HCT116 (cell line): ENCODE measurements around the gene POLA1. TPM values are rescaled to one million over a fixed set of nuclear protein-coding genes. Genes with fewer than 3 reads are reported as not detected.

Experiments used
- ATAC-seq: fragments of 200-7000 bp; cut with Tn5 transposase; 2 replicates; pipeline ENCODE4 v1.9.1; 2020; ENCODE audit warnings: mild to moderate bottlenecking, moderate library complexity
- BruUV-seq: library from RNA; stranded (reverse); fragments of 400-500 nt; replicated peaks from 2 replicates; lab custom pipeline; 2021; lab: Mats Ljungman, UMichigan
- CTCF ChIA-PET: fragments of 300-600 bp; sonication (Branson Sonifier 250); formaldehyde crosslinking; loops from one replicate; lab custom pipeline; 2021; ENCODE audit warnings: antibody characterized with exemption; lab: Charles Lee
- POLR2A ChIA-PET: fragments of 300-600, 350-600 bp; sonication (Branson Sonifier 250); formaldehyde crosslinking; loops from one replicate; lab custom pipeline; 2021; ENCODE audit warnings: antibody characterized with exemption; lab: Charles Lee
- RAD21 ChIA-PET, 2 experiments: fragments of 300-600 bp; sonication (Branson Sonifier 250); formaldehyde crosslinking; loops; one replicate each; lab custom pipeline; 2023; ENCODE audit warnings: low total read pairs in 2 of 2; ENCODE audit not compliant: uncharacterized antibody in 2 of 2, unreplicated experiment in 2 of 2, low non-redundant PET in 1 of 2; lab: Charles Lee
- DNase-seq: peaks from one replicate; pipeline ENCODE4 v3.0.0-alpha.2; 2010; ENCODE audit warnings: low read depth, low spot score
- H2AFZ ChIP-seq: fragments of 200-600 bp; shearing (Covaris generic), sonication (generic); 2 replicates; pipeline ENCODE4 v1.6.1; 2017; ENCODE audit warnings: low read depth, mixed run types, mixed read lengths, antibody characterized with exemption, low read length; ENCODE audit not compliant: poor library complexity, severe bottlenecking
- H3K27ac ChIP-seq: 2 replicates; pipeline ENCODE4 v1.5.1; 2012; ENCODE audit warnings: low read depth, low read length
- H3K27me3 ChIP-seq: fragments of 200-600 bp; sonication (generic); 2 replicates; pipeline ENCODE4 v1.6.1; 2016; ENCODE audit warnings: mixed run types, low read length, mixed read lengths; ENCODE audit not compliant: insufficient read depth
- H3K36me3 ChIP-seq, 2 experiments: fragments of 200-500 bp in 1 of 2; fragments of 200-600 bp in 1 of 2; sonication (Bioruptor generic) in 1 of 2; sonication (generic) in 1 of 2; 2 replicates each; pipeline versions ENCODE4 v1.5.1 to v1.6.1; 2014 to 2016; ENCODE audit warnings: low read length in 2 of 2, inconsistent platforms in 1 of 2, mixed read lengths in 1 of 2, mixed run types in 1 of 2; ENCODE audit not compliant: insufficient read depth in 2 of 2, control insufficient read depth in 1 of 2
- H3K4me1 ChIP-seq, 2 experiments: fragments of 200-600 bp in 1 of 2; sonication (generic) in 1 of 2; 2 replicates each; pipeline versions ENCODE4 v1.5.1 to v1.6.1; 2012 to 2017; ENCODE audit warnings: low read length in 2 of 2, inconsistent platforms in 1 of 2, mild to moderate bottlenecking in 1 of 2, mixed read lengths in 1 of 2, mixed run types in 1 of 2, moderate library complexity in 1 of 2; ENCODE audit not compliant: insufficient read depth in 2 of 2, control insufficient read depth in 1 of 2
- H3K4me2 ChIP-seq: fragments of 200-600 bp; sonication (generic); 2 replicates; pipeline ENCODE4 v1.6.1; 2017; ENCODE audit warnings: mixed run types, low read length, mixed read lengths
- H3K4me3 ChIP-seq, 2 experiments: fragments of 200-600 bp in 1 of 2; sonication (generic) in 1 of 2; replicated peaks in 1 of 2; 2 replicates each; pipeline ENCODE4 v1.5.1; 2011 to 2016; ENCODE audit warnings: low read length in 2 of 2, control low read depth in 1 of 2, low read depth in 1 of 2, mild to moderate bottlenecking in 1 of 2, mixed read lengths in 1 of 2, mixed run types in 1 of 2
- H3K79me2 ChIP-seq: fragments of 200-600 bp; sonication (generic); 2 replicates; pipeline ENCODE4 v1.6.1; 2017; ENCODE audit warnings: mild to moderate bottlenecking, mixed run types, low read length, moderate library complexity, mixed read lengths; ENCODE audit not compliant: insufficient read depth
- H3K9ac ChIP-seq: fragments of 200-600 bp; sonication (generic); 2 replicates; pipeline ENCODE4 v1.6.1; 2016; ENCODE audit warnings: low read length, mixed read lengths
- H3K9me2 ChIP-seq: fragments of 200-600 bp; sonication (generic), shearing (Covaris generic); 2 replicates; pipeline ENCODE4 v1.6.1; 2017; ENCODE audit warnings: mixed run types, mild to moderate bottlenecking, moderate library complexity; ENCODE audit not compliant: insufficient read depth
- H3K9me3 ChIP-seq, 2 experiments: fragments of 200-500 bp in 1 of 2; fragments of 200-600 bp in 1 of 2; sonication (Bioruptor generic) in 1 of 2; sonication (generic) in 1 of 2; 2 replicates each; pipeline ENCODE4 v1.6.1; 2014 to 2017; ENCODE audit warnings: low read length in 2 of 2, mixed read lengths in 2 of 2, inconsistent platforms in 1 of 2, low read depth in 1 of 2, mild to moderate bottlenecking in 1 of 2, mixed run types in 1 of 2, moderate library complexity in 1 of 2; ENCODE audit not compliant: control insufficient read depth in 1 of 2, insufficient read depth in 1 of 2
- H4K20me1 ChIP-seq: fragments of 200-600 bp; sonication (generic), shearing (Covaris generic); 2 replicates; pipeline ENCODE4 v1.6.1; 2017; ENCODE audit warnings: mixed run types, mild to moderate bottlenecking, moderate library complexity; ENCODE audit not compliant: insufficient read depth
- ATF3 ChIP-seq: IDR thresholded peaks from 2 replicates; pipeline ENCODE4 v1.6.1; 2012
- CBX3 ChIP-seq: IDR thresholded peaks from 2 replicates; pipeline ENCODE4 v1.6.1; 2012; ENCODE audit warnings: low read depth
- CEBPB ChIP-seq: IDR thresholded peaks from 2 replicates; pipeline ENCODE4 v1.6.1; 2012; ENCODE audit warnings: low read depth
- EGR1 ChIP-seq: IDR thresholded peaks from 2 replicates; pipeline ENCODE4 v1.6.1; 2012; ENCODE audit warnings: low read depth
- ELF1 ChIP-seq: IDR thresholded peaks from 2 replicates; pipeline ENCODE4 v1.6.1; 2012; ENCODE audit warnings: low read depth, borderline replicate concordance
- EZH2 ChIP-seq: fragments of 200-600 bp; sonication (generic); IDR thresholded peaks from 2 replicates; pipeline ENCODE4 v1.6.1; 2017; ENCODE audit warnings: antibody characterized with exemption, mixed run types
- EZH2phosphoT487 ChIP-seq: fragments of 200-600 bp; IDR thresholded peaks from 2 replicates; pipeline ENCODE4 v1.6.1; 2018; ENCODE audit warnings: antibody characterized with exemption, borderline replicate concordance
- FOSL1 ChIP-seq: IDR thresholded peaks from 2 replicates; pipeline ENCODE4 v1.6.1; 2012; ENCODE audit warnings: low read depth
- POLR2A ChIP-seq: IDR thresholded peaks from 2 replicates; pipeline ENCODE4 v1.7.0; 2011; ENCODE audit warnings: borderline replicate concordance; ENCODE audit not compliant: insufficient read depth, insufficient read length; ENCODE audit errors: extremely low read depth
- RAD21 ChIP-seq: IDR thresholded peaks from 2 replicates; pipeline ENCODE4 v1.6.1; 2012; ENCODE audit warnings: low read depth, mild to moderate bottlenecking
- SIN3A ChIP-seq: IDR thresholded peaks from 2 replicates; pipeline ENCODE4 v1.6.1; 2012; ENCODE audit warnings: low read depth
- SRF ChIP-seq: IDR thresholded peaks from 2 replicates; pipeline ENCODE4 v1.6.1; 2012; ENCODE audit warnings: low read depth
- TCF7L2 ChIP-seq: IDR thresholded peaks from 2 replicates; pipeline ENCODE4 v1.7.0; 2011; ENCODE audit warnings: borderline replicate concordance, inconsistent platforms; ENCODE audit not compliant: insufficient read depth, insufficient read length; ENCODE audit errors: extremely low read depth
- intact Hi-C: fragments of 100-400 bp; cut with micrococcal nuclease; formaldehyde crosslinking; loops from 2 replicates; pipeline ENCODE4 v1.10.0; 2022
- total RNA-seq: library from RNA; stranded (reverse); gene quantifications from one replicate; pipeline ENCODE4 v1.2.1, GENCODE V29; 2021; ENCODE audit not compliant: unreplicated experiment
- TF ChIP-seq, protein P1 (sequence below), 3 experiments: fragments of 200-600 bp in 1 of 3; sonication (generic) in 1 of 3; IDR thresholded peaks in 2 of 3; conservative IDR thresholded peaks in 1 of 3; 2 replicates each; pipeline ENCODE4 v1.5.1; 2012 to 2017; ENCODE audit warnings: low read depth in 2 of 3, low read length in 2 of 3, antibody characterized with exemption in 1 of 3, borderline replicate concordance in 1 of 3, control low read depth in 1 of 3, mild to moderate bottlenecking in 1 of 3, mixed read lengths in 1 of 3, mixed run types in 1 of 3, moderate library complexity in 1 of 3; ENCODE audit not compliant: insufficient read depth in 1 of 3
- TF ChIP-seq, protein P2 (sequence below): IDR thresholded peaks from 2 replicates; pipeline ENCODE4 v1.6.1; 2012; ENCODE audit warnings: low read depth

The POLA1 gene
- total RNA-seq, 1 experiment from 2014 or later = 27.0 TPM

- Histone ChIP-seq H4K20me1 (no peaks in the 10 kb centered on the region), H3K4me3 (no peak overlapping the region), H3K4me2 (no peak overlapping the region), H3K27me3 (no peaks in the 10 kb centered on the region), H3K9me3 (no peaks in the 10 kb centered on the region), H3K36me3 (no peaks in the 10 kb centered on the region), H3K79me2 (no peaks in the 10 kb centered on the region), H3K27ac (no peak overlapping the region), H3K9me2 (no peaks in the 10 kb centered on the region), H3K9ac (no peak overlapping the region), H3K4me1 (peaks cover 4 to 8% of the 10 kb centered on the region in 2 experiments; a peak in 2 of 4 replicates), H2AFZ (no peak overlapping the region)
- TF ChIP-seq ELF1 (no peak), TCF7L2 (no peak), FOSL1 (no peak), SRF (no peak), CBX3 (no peak), RAD21 (no peak), EGR1 (no peak), EZH2phosphoT487 (no peak), SIN3A (no peak), CEBPB (no peak), EZH2 (no peak), ATF3 (no peak), POLR2A (no peak)
- TF ChIP-seq, protein P1, sequence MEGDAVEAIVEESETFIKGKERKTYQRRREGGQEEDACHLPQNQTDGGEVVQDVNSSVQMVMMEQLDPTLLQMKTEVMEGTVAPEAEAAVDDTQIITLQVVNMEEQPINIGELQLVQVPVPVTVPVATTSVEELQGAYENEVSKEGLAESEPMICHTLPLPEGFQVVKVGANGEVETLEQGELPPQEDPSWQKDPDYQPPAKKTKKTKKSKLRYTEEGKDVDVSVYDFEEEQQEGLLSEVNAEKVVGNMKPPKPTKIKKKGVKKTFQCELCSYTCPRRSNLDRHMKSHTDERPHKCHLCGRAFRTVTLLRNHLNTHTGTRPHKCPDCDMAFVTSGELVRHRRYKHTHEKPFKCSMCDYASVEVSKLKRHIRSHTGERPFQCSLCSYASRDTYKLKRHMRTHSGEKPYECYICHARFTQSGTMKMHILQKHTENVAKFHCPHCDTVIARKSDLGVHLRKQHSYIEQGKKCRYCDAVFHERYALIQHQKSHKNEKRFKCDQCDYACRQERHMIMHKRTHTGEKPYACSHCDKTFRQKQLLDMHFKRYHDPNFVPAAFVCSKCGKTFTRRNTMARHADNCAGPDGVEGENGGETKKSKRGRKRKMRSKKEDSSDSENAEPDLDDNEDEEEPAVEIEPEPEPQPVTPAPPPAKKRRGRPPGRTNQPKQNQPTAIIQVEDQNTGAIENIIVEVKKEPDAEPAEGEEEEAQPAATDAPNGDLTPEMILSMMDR (IDR thresholded peaks at IDR 0.05 in 2 of 3, conservative IDR thresholded peaks at IDR 0.05 in 1 of 3; ENCODE audit: borderline replicate concordance in 1 of 3, insufficient read depth in 1 of 3, low read depth in 2 of 3, low read length in 2 of 3) = no peak
- TF ChIP-seq, protein P2, sequence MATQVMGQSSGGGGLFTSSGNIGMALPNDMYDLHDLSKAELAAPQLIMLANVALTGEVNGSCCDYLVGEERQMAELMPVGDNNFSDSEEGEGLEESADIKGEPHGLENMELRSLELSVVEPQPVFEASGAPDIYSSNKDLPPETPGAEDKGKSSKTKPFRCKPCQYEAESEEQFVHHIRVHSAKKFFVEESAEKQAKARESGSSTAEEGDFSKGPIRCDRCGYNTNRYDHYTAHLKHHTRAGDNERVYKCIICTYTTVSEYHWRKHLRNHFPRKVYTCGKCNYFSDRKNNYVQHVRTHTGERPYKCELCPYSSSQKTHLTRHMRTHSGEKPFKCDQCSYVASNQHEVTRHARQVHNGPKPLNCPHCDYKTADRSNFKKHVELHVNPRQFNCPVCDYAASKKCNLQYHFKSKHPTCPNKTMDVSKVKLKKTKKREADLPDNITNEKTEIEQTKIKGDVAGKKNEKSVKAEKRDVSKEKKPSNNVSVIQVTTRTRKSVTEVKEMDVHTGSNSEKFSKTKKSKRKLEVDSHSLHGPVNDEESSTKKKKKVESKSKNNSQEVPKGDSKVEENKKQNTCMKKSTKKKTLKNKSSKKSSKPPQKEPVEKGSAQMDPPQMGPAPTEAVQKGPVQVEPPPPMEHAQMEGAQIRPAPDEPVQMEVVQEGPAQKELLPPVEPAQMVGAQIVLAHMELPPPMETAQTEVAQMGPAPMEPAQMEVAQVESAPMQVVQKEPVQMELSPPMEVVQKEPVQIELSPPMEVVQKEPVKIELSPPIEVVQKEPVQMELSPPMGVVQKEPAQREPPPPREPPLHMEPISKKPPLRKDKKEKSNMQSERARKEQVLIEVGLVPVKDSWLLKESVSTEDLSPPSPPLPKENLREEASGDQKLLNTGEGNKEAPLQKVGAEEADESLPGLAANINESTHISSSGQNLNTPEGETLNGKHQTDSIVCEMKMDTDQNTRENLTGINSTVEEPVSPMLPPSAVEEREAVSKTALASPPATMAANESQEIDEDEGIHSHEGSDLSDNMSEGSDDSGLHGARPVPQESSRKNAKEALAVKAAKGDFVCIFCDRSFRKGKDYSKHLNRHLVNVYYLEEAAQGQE = no peak
- POLR2A ChIA-PET = no interaction called here
- CTCF ChIA-PET = no interaction called here
- DNase-seq (no peak), ATAC-seq (no peak)
- intact Hi-C loops = no loop called here
- RAD21 ChIA-PET = no interaction called here
- BruUV-seq = no TSS peak
Observed at GRCh38 chrX:25014366-25014838, 320.7 kb downstream of the POLA1 start.
